Endothelial cell (in vitro differentiated cells): ENCODE results near the gene NR1H2. TPM values are rescaled to one million over a fixed set of nuclear protein-coding genes. Genes with fewer than 3 reads are reported as not detected.

Experiments used
- DNase-seq: peaks from one replicate; pipeline ENCODE4 v3.0.0; 2021; ENCODE audit warnings: low spot score
- H3K27ac Mint-ChIP-seq: one replicate; pipeline ENCODE4 v1.8.0; 2021; ENCODE audit warnings: mixed read lengths, inconsistent platforms; ENCODE audit not compliant: unreplicated experiment
- H3K27me3 Mint-ChIP-seq: one replicate; pipeline ENCODE4 v1.8.0; 2021; ENCODE audit warnings: mild to moderate bottlenecking, moderate library complexity, mixed read lengths, inconsistent platforms; ENCODE audit not compliant: unreplicated experiment
- H3K36me3 Mint-ChIP-seq: one replicate; pipeline ENCODE4 v1.8.0; 2021; ENCODE audit warnings: mild to moderate bottlenecking, low read depth, mixed read lengths, inconsistent platforms; ENCODE audit not compliant: unreplicated experiment
- H3K4me1 Mint-ChIP-seq: one replicate; pipeline ENCODE4 v1.8.0; 2021; ENCODE audit warnings: mild to moderate bottlenecking, mixed read lengths, inconsistent platforms; ENCODE audit not compliant: unreplicated experiment
- H3K4me3 Mint-ChIP-seq: one replicate; pipeline ENCODE4 v1.8.0; 2021; ENCODE audit warnings: mild to moderate bottlenecking, mixed read lengths, inconsistent platforms; ENCODE audit not compliant: unreplicated experiment
- H3K9me3 Mint-ChIP-seq: one replicate; pipeline ENCODE4 v1.8.0; 2021; ENCODE audit warnings: mixed read lengths, inconsistent platforms; ENCODE audit not compliant: unreplicated experiment
- CTCF ChIP-seq: fragments of 200-600 bp; sonication (generic); IDR thresholded peaks from one replicate; pipeline ENCODE4 v1.5.0; 2021; ENCODE audit warnings: antibody characterized with exemption; ENCODE audit not compliant: unreplicated experiment
- total RNA-seq: library from RNA; stranded (reverse); fragmentation: NEBNext Ultra II Directional; extraction: Animal tissue kit (Norgen Biotek cat#: 25700); gene quantifications from one replicate; pipeline ENCODE4 v1.2.1, GENCODE V29; 2021; ENCODE audit not compliant: unreplicated experiment

NR1H2 gene
- total RNA-seq, 1 donor from 2014 or later, result 21.6 TPM

GRCh38 chr19:50371914-50372475 lies 4.3 kb upstream of the NR1H2 start:
- no peaks in the 10 kb centered on the region for H3K9me3 Mint-ChIP-seq
- no peak overlapping the region for H3K4me3 Mint-ChIP-seq
- H3K36me3 Mint-ChIP-seq, result no peaks in the 10 kb centered on the region
- peaks cover 6% of the 10 kb centered on the region for H3K27me3 Mint-ChIP-seq
- peaks cover 11% of the 10 kb centered on the region for H3K4me1 Mint-ChIP-seq
- TF ChIP-seq CTCF, result no peak
- H3K27ac Mint-ChIP-seq, result no peak overlapping the region
- no peak for DNase-seq

- no peaks in the 10 kb centered on the region for H3K9me3 Mint-ChIP-seq
- peaks cover 27% of the 10 kb centered on the region for H3K36me3 Mint-ChIP-seq
- H3K4me3 Mint-ChIP-seq, result peak overlapping the region; percentile 81
- peaks cover 14% of the 10 kb centered on the region for H3K27me3 Mint-ChIP-seq
- H3K27ac Mint-ChIP-seq, result peak overlapping the region; percentile 25
- DNase-seq, result no peak
- no peak for TF ChIP-seq CTCF
- peaks cover 4% of the 10 kb centered on the region for H3K4me1 Mint-ChIP-seq
These were observed 799 bp downstream of the NR1H2 start for GRCh38 chr19:50377051-50377461.

GRCh38 chr19:50377517-50377916 lies 1.3 kb downstream of the NR1H2 start:
- Mint-ChIP-seq H3K36me3 (peaks cover 27% of the 10 kb centered on the region), H3K4me1 (peaks cover 4% of the 10 kb centered on the region), H3K9me3 (no peaks in the 10 kb centered on the region), H3K4me3 (peak overlapping the region; percentile 81), H3K27me3 (peaks cover 14% of the 10 kb centered on the region), H3K27ac (no peak overlapping the region)
- no peak for DNase-seq
- TF ChIP-seq CTCF, result no peak

- H3K27me3 Mint-ChIP-seq, result peaks cover 17% of the 10 kb centered on the region
- peaks cover 30% of the 10 kb centered on the region for H3K36me3 Mint-ChIP-seq
- no peak for TF ChIP-seq CTCF
- peaks cover 6% of the 10 kb centered on the region for H3K4me1 Mint-ChIP-seq
- H3K4me3 Mint-ChIP-seq, result peak overlapping the region; percentile 70
- H3K27ac Mint-ChIP-seq, result no peak overlapping the region
- DNase-seq, result no peak
- no peaks in the 10 kb centered on the region for H3K9me3 Mint-ChIP-seq
These were observed 2.1 kb downstream of the NR1H2 start for GRCh38 chr19:50378169-50378862.

- DNase-seq, result no peak
- Mint-ChIP-seq H3K27me3 (peaks cover 20% of the 10 kb centered on the region), H3K4me3 (no peak overlapping the region), H3K9me3 (no peaks in the 10 kb centered on the region), H3K4me1 (peaks cover 10% of the 10 kb centered on the region), H3K27ac (no peak overlapping the region), H3K36me3 (peaks cover 35% of the 10 kb centered on the region)
- TF ChIP-seq CTCF, result no peak
These were observed 2.6 kb downstream of the NR1H2 start for GRCh38 chr19:50378863-50379236.
